ENCODE measurements around the gene PITX1. TPM values are rescaled to one million over a fixed set of nuclear protein-coding genes. Genes with fewer than 3 reads are reported as not detected.
"Not testable (repeated sequence)": the region's sequence is repeated elsewhere in the genome, so short reads cannot be mapped to it uniquely, and the experiment has no call there.

Gene PITX1
- 1 to 10 TPM; 1.3 to 2.4 TPM for total RNA-seq
- polyA plus RNA-seq (2013, experiment 1 of 2): 5.9 TPM
- polyA plus RNA-seq (2013, experiment 2 of 2): 5.7 TPM
- long read RNA-seq, experiment 1, partial matches to known transcripts: 0 of 3 reads
- long read RNA-seq, experiment 1, other reads (novel, unspliced or antisense): 1 of 3 reads
- long read RNA-seq, experiment 2, partial matches to known transcripts: 0 of 1 reads
- long read RNA-seq, experiment 2, other reads (novel, unspliced or antisense): 0 of 1 reads
- long read RNA-seq, experiment 3, partial matches to known transcripts: 0 of 1 reads
- long read RNA-seq, experiment 3, other reads (novel, unspliced or antisense): 1 of 1 reads
- long read RNA-seq, experiment 4: 0 reads

DNA sequence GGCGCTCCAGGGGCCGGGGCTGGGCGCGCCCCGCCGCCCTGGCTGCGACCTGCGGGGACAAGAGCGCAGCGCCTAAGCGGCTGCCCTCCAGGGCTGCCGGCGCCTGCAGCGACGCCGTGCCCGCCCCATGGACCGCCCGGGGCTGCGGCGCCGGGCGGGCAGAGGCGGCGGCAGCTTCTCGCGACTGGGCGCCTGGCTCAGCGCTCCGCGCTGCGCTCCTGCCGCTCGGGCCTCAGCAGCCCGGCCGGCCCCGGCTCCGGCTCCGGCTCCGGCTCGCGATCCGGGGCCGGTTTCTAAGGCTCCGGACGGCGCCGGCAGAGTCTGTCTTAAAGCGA is at the start of gene PITX1:
Gene PITX1, minus strand, starts transcription at position 328 of the 335 bp plus-strand sequence. CDS start 347 bp downstream, outside the sequence.
- H3K4me1 ChIP-seq (ENCODE audit: control insufficient read depth, insufficient read depth, low read length): no peaks in the 10 kb centered on the region
- Mint-ChIP-seq H3K4me1 (peaks cover 27% of the 10 kb centered on the region), H3K4me3 (peak within 1 kb of the TSS; percentile 61), H3K36me3 (ENCODE audit: low read depth) (no peaks in the 10 kb centered on the region), H3K9me3 (no peaks in the 10 kb centered on the region), H3K27ac (no peak within 1 kb of the TSS), H3K27me3 (ENCODE audit: insufficient read depth) (peaks cover 92% of the 10 kb centered on the region)
- peaks cover 96% of the 10 kb centered on the region for H3K27me3 ChIP-seq (ENCODE audit: control insufficient read depth, insufficient read depth, low read length, poor library complexity, severe bottlenecking)
- H3K9me3 ChIP-seq (ENCODE audit: control insufficient read depth, low read length): no peaks in the 10 kb centered on the region
- peaks cover under 1% of the 10 kb centered on the region for H3K36me3 ChIP-seq (ENCODE audit: control insufficient read depth, insufficient read depth, low read length)
- H3K27ac ChIP-seq (ENCODE audit: low read depth, low read length): no peak within 1 kb of the TSS
- TF ChIP-seq, protein P1, sequence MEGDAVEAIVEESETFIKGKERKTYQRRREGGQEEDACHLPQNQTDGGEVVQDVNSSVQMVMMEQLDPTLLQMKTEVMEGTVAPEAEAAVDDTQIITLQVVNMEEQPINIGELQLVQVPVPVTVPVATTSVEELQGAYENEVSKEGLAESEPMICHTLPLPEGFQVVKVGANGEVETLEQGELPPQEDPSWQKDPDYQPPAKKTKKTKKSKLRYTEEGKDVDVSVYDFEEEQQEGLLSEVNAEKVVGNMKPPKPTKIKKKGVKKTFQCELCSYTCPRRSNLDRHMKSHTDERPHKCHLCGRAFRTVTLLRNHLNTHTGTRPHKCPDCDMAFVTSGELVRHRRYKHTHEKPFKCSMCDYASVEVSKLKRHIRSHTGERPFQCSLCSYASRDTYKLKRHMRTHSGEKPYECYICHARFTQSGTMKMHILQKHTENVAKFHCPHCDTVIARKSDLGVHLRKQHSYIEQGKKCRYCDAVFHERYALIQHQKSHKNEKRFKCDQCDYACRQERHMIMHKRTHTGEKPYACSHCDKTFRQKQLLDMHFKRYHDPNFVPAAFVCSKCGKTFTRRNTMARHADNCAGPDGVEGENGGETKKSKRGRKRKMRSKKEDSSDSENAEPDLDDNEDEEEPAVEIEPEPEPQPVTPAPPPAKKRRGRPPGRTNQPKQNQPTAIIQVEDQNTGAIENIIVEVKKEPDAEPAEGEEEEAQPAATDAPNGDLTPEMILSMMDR (conservative IDR thresholded peaks at IDR 0.05): no peak
- WGBS, 2 experiments (ENCODE audit: insufficient coverage in 1 of 2, insufficient read length in 1 of 2): 0% methylated on average over 49 of the region's 49 CpGs; no CpG with 5 or more reads in 1 of the 2 experiments
- no peak for DNase-seq
- H3K9ac ChIP-seq (ENCODE audit: extremely low read depth, low read length, poor library complexity, severe bottlenecking): no peak within 1 kb of the TSS
- H3K4me3 ChIP-seq (ENCODE audit: low read length): peak within 1 kb of the TSS; percentile 83

DNA sequence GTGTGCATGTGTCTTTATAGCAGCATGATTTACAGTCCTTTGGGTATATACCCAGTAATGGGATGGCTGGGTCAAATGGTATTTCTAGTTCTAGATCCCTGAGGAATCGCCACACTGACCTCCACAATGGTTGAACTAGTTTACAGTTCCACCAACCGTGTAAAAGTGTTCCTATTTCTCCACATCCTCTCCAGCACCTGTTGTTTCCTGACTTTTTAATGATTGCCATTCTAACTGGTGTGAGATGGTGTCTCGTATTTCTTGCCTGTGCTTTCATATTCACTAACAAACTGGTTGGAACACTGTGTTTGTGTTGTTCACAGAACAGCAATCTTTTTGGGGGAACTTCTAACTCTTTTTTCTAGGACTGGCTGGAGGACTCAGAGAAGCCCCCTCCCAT is 49.3 kb upstream of the PITX1 start:
- H3K4me1 Mint-ChIP-seq; H3K27me3 ChIP-seq (ENCODE audit: control insufficient read depth, insufficient read depth, low read length, poor library complexity, severe bottlenecking); H3K36me3 Mint-ChIP-seq (ENCODE audit: low read depth); H3K4me3 Mint-ChIP-seq; H3K27ac Mint-ChIP-seq; DNase-seq; H3K27ac ChIP-seq (ENCODE audit: low read depth, low read length); H3K4me1 ChIP-seq (ENCODE audit: control insufficient read depth, insufficient read depth, low read length); H3K9ac ChIP-seq (ENCODE audit: extremely low read depth, low read length, poor library complexity, severe bottlenecking); H3K36me3 ChIP-seq (ENCODE audit: control insufficient read depth, insufficient read depth, low read length); H3K4me3 ChIP-seq (ENCODE audit: low read length): not testable (repeated sequence)
- peaks cover 37% of the 10 kb centered on the region for H3K27me3 Mint-ChIP-seq (ENCODE audit: insufficient read depth)
- peaks cover 23% of the 10 kb centered on the region for H3K9me3 Mint-ChIP-seq
- H3K9me3 ChIP-seq (ENCODE audit: control insufficient read depth, low read length): peaks cover 19% of the 10 kb centered on the region
- 77% methylated on average over 3 of the region's 3 CpGs; no CpG with 5 or more reads in 1 of the 2 experiments for WGBS, 2 experiments (ENCODE audit: insufficient coverage in 1 of 2, insufficient read length in 1 of 2)

DNA sequence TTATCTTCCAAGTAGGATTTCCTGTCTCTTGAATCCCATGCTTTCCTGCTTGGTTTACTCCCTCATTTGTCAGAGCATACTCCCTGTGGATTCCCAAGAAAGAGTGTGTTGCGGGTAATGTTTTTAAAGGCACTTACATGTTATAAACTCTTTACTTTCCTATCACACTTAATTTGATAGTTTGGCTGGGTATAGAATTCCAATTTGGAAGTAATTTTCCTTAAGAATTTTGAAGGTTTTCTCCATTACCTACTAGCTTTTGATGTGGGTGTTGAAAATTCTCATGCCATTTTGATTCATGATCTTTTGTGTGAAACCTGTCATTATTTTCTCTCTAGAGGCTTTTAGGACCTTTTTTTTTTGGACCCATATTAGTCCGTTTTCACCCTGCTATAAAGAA is 47.2 kb upstream of the PITX1 start:
- 96% methylated on average over 2 of the region's 2 CpGs; no CpG with 5 or more reads in 1 of the 2 experiments for WGBS, 2 experiments (ENCODE audit: insufficient coverage in 1 of 2, insufficient read length in 1 of 2)

More for the DNA sequence above, 47.2 kb upstream of the PITX1 start:
- peaks cover 19% of the 10 kb centered on the region for H3K9me3 ChIP-seq (ENCODE audit: control insufficient read depth, low read length)
- no peak overlapping the region for H3K9ac ChIP-seq (ENCODE audit: extremely low read depth, low read length, poor library complexity, severe bottlenecking)
- Mint-ChIP-seq H3K9me3 (peaks cover 23% of the 10 kb centered on the region), H3K36me3 (ENCODE audit: low read depth) (no peaks in the 10 kb centered on the region), H3K4me3 (no peak overlapping the region), H3K27ac (no peak overlapping the region), H3K27me3 (ENCODE audit: insufficient read depth) (peaks cover 20% of the 10 kb centered on the region), H3K4me1 (no peaks in the 10 kb centered on the region)
- H3K27me3 ChIP-seq (ENCODE audit: control insufficient read depth, insufficient read depth, low read length, poor library complexity, severe bottlenecking): no peaks in the 10 kb centered on the region
- no peaks in the 10 kb centered on the region for H3K4me1 ChIP-seq (ENCODE audit: control insufficient read depth, insufficient read depth, low read length)
- H3K36me3 ChIP-seq (ENCODE audit: control insufficient read depth, insufficient read depth, low read length): no peaks in the 10 kb centered on the region
- H3K4me3 ChIP-seq (ENCODE audit: low read length): no peak overlapping the region
- DNase-seq: no peak
- H3K27ac ChIP-seq (ENCODE audit: low read depth, low read length): no peak overlapping the region
- TF ChIP-seq, protein P1 (conservative IDR thresholded peaks at IDR 0.05): no peak

All from endodermal cell (in vitro differentiated cells).